WI38 (cell line): ENCODE results near the gene STIP1.

Experiments used
- H3K4me3 ChIP-seq: 2 replicates; pipeline ENCODE4 v1.5.1; 2011; ENCODE audit warnings: low read depth, mild to moderate bottlenecking, control low read depth, low read length
- CTCF ChIP-seq: IDR thresholded peaks from 2 replicates; pipeline ENCODE4 v1.5.1; 2012; ENCODE audit warnings: low read depth, mild to moderate bottlenecking, control low read depth, low read length

Gene STIP1

GRCh38 chr11:64241241-64241490 lies 55.2 kb downstream of the STIP1 start:
- TF ChIP-seq CTCF, result no peak
- peak overlapping the region; percentile 69 for H3K4me3 ChIP-seq

GRCh38 chr11:64241491-64242374 lies 55.8 kb downstream of the STIP1 start:
- no peak for TF ChIP-seq CTCF
- H3K4me3 ChIP-seq, result peak overlapping the region; percentile 84

GRCh38 chr11:64243236-64243854 lies 57.4 kb downstream of the STIP1 start:
- H3K4me3 ChIP-seq, result no peak overlapping the region
- no peak for TF ChIP-seq CTCF

DNA sequence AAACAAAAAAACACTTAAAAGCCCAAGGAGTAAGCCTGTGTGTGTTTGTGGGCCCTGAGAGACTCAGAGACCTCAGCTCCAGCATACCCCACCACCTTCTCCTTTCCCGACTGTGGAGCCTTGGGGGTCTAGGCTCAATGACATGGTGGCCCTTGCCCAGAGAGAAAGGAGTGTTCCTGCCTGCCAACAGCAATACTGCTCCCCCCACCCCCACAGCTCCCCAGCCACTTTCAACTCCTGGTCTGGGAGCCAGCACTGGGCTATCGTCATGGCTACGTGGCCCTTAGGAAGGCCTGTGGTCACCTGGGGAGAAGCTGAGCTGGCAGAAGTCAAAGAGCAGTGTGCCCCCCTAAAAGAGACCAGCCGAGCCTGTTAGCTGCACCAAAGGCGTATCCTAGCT lies 58.1 kb downstream of the STIP1 start:
- TF ChIP-seq CTCF, result no peak
- H3K4me3 ChIP-seq, result no peak overlapping the region

- TF ChIP-seq CTCF, result no peak
Observed at GRCh38 chr11:64244966-64245365, 59.0 kb downstream of the STIP1 start.

GRCh38 chr11:64245401-64245796 lies 59.4 kb downstream of the STIP1 start:
- no peak for TF ChIP-seq CTCF

More at GRCh38 chr11:64244966-64245365, 59.0 kb downstream of the STIP1 start:
- H3K4me3 ChIP-seq, result peak overlapping the region; percentile 91

More at GRCh38 chr11:64245401-64245796, 59.4 kb downstream of the STIP1 start:
- H3K4me3 ChIP-seq, result peak overlapping the region; percentile 91
